GM21619 (cell line): ENCODE data around the gene SALL2.

Source experiments
- ATAC-seq: cut with Tn5 transposase; IDR thresholded peaks from one replicate; pipeline ENCODE4 v1.9.1; 2021; ENCODE audit not compliant: unreplicated experiment

Gene SALL2

DNA sequence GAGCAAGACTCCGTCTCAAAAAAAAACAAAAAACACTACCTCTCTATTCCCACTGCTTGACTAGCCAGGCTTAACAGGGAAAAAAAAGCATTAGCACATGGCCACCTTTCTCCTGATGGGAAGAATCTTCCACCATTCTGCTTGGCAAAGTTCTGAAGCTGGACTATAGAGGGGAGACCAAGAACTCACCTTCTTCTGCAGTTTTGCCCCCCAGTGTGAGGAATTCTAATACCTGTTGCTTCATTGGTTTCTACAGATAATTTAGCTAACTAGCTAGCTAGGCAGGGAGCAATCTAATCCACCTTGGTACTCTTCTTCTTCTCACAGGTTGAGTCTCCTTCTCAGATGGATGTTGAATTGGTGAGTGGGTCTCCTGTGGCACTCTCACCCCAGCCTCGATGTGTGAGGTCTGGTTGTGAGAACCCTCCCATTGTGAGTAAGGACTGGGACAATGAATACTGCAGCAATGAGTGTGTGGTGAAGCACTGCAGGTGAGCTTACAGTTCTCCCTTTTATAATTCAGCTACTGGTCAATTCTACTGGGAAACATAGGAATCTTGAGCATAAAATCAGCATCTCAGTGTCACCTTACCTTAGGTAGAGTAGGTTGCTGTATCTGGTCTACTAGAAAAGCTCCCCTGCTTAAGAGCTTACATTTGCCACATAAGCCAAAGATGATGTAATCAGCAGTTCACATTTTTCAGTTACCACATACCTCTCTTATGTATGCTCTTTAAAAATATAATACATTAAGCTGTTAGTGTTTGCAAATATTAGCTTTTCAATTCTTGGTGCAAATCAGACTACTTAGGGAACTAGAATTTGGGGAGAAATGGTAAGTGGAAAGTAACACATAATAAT is 31.0 kb downstream of the SALL2 start:
- ATAC-seq, result no peak

- no peak for ATAC-seq
Measured at GRCh38 chr14:21486640-21487087, 39.5 kb downstream of the SALL2 start.

DNA sequence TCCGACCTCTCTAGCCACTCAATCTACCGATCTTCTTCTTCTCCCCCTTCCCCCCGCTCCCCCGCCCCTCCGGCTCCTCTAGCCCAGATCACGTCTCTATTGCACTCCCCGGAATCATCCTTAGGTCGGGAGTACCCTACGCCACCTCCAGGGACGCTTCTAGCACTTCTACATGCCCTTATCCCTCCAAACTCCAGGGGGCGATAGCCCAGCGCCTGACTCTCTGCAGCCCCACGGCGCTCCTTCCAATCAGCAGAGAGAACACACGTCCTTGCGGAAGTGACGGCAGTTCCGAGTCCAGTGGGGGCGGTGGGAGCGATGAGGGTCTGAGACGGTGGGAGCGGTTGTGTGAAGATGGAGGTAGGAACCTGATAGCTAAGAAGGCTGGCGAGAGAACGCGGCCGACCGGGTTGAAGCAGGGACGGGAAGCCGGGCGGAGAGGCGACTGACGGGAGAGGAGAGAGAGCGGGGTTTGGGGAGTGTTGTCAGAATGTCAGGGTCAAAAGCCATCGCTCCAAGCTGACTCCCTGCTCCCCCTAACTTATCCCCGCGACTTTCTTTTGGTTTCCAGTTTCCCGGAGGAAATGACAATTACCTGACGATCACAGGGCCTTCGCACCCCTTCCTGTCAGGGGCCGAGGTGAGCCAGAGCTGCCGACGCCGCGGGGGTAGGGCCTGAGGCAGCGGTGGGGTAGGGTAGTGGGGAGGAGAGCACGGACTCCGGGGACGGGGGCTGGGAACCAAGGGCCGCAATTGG is 49.0 kb downstream of the SALL2 start, which contains the start of the genes RAB2B and TOX4:
Gene RAB2B (minus strand): TSS at position 35 of the 757 bp plus-strand sequence. CDS start 87 bp downstream, outside the sequence.
Gene TOX4 (plus strand): TSS at position 271 of the 757 bp plus-strand sequence. CDS start 84 bp downstream, at position 355.
- ATAC-seq, result peak; percentile 99

DNA sequence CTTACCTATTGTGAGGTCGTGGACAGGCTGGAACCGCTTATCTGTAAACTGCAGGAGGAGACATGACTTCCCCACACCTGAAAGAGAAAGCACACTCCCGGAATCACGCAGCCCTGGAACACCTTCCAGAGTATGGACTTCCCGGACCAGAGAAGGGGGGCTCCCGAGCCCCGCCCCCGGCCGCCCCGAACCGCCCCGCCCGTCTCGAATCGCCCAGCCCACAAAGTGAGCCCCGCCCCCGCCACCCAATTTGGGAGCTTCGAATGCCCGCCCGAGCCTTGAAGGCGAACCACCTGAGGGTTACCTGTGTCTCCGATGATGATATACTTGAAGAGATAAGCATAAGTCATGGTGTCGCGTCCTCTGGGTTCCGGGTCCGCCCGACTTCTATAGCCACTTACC is 49.6 kb downstream of the SALL2 start:
- peak; percentile 22 for ATAC-seq

GRCh38 chr14:21475767-21476522 is 50.2 kb downstream of the SALL2 start:
- no peak for ATAC-seq
